M059J (cell line): Measurements from ENCODE around the gene SLX1A. TPM values are rescaled to one million over a fixed set of nuclear protein-coding genes. Genes with fewer than 3 reads are reported as not detected.
"Not testable (repeated sequence)": the region's sequence is repeated elsewhere in the genome, so short reads cannot be mapped to it uniquely, and the experiment has no call there.

Experiments
- DNase-seq: peaks from one replicate; pipeline ENCODE4 v3.0.0-alpha.2; 2012; ENCODE audit warnings: low read depth
- total RNA-seq: library from RNA; depleted of rRNA; stranded (reverse); fragments of >200 nt; shearing (Covaris generic); gene quantifications from 2 replicates; pipeline ENCODE4 v1.2.3, GENCODE V29; 2014; rRNA removed

The SLX1A gene
- 46.2 and 48.2 TPM in 2 replicates for total RNA-seq

GRCh38 chr16:30193615-30194014 is at the start of gene SLX1A, which contains the start of gene BOLA2B:
Gene SLX1A, plus strand, starts transcription at chr16:30193875. Its CDS starts 210 bp downstream, at chr16:30194085.
Gene BOLA2B, minus strand, starts transcription at chr16:30193666. Its CDS starts 71 bp downstream, at chr16:30193595.
- DNase-seq, result not testable (repeated sequence)

- DNase-seq, result no peak
Observed at GRCh38 chr16:30144017-30144416, 49.7 kb upstream of the SLX1A start.

- DNase-seq, result no peak
Observed at GRCh38 chr16:30144917-30145316, 48.8 kb upstream of the SLX1A start.

- DNase-seq, result no peak
Observed at GRCh38 chr16:30145657-30146056, 48.0 kb upstream of the SLX1A start.

GRCh38 chr16:30147843-30148510 is 45.7 kb upstream of the SLX1A start:
- no peak for DNase-seq

- no peak for DNase-seq
Observed at GRCh38 chr16:30149250-30149930, 44.3 kb upstream of the SLX1A start.

- no peak for DNase-seq
Observed at GRCh38 chr16:30151091-30151490, 42.6 kb upstream of the SLX1A start.

- no peak for DNase-seq
Observed at GRCh38 chr16:30152517-30152916, 41.2 kb upstream of the SLX1A start.

GRCh38 chr16:30155188-30155587 is 38.5 kb upstream of the SLX1A start:
- no peak for DNase-seq

GRCh38 chr16:30157214-30157613 is 36.5 kb upstream of the SLX1A start:
- no peak for DNase-seq

- no peak for DNase-seq
Observed at GRCh38 chr16:30163538-30163937, 30.1 kb upstream of the SLX1A start.

GRCh38 chr16:30166202-30166902 is 27.3 kb upstream of the SLX1A start:
- DNase-seq, result no peak

- DNase-seq, result not testable (repeated sequence)
Observed at GRCh38 chr16:30168746-30169145, 24.9 kb upstream of the SLX1A start.

GRCh38 chr16:30169416-30169815 is 24.3 kb upstream of the SLX1A start:
- not testable (repeated sequence) for DNase-seq

GRCh38 chr16:30170145-30170544 is 23.5 kb upstream of the SLX1A start:
- not testable (repeated sequence) for DNase-seq

GRCh38 chr16:30173054-30173453 is 20.6 kb upstream of the SLX1A start:
- no peak for DNase-seq

- not testable (repeated sequence) for DNase-seq
Observed at GRCh38 chr16:30176876-30177275, 16.8 kb upstream of the SLX1A start.

GRCh38 chr16:30179195-30179594 is 14.5 kb upstream of the SLX1A start:
- DNase-seq, result no peak

GRCh38 chr16:30179931-30180330 is 13.7 kb upstream of the SLX1A start:
- no peak for DNase-seq

- no peak for DNase-seq
Observed at GRCh38 chr16:30180741-30181140, 12.9 kb upstream of the SLX1A start.

GRCh38 chr16:30183233-30184095 is 10.2 kb upstream of the SLX1A start, which contains the start of gene CORO1A:
Gene CORO1A, plus strand, starts transcription at chr16:30183602. Its CDS starts 1,608 bp downstream, at chr16:30185210.
- peak; percentile 71 for DNase-seq
